Measurements from ENCODE around the gene SPTBN4.

Gene SPTBN4

DNA sequence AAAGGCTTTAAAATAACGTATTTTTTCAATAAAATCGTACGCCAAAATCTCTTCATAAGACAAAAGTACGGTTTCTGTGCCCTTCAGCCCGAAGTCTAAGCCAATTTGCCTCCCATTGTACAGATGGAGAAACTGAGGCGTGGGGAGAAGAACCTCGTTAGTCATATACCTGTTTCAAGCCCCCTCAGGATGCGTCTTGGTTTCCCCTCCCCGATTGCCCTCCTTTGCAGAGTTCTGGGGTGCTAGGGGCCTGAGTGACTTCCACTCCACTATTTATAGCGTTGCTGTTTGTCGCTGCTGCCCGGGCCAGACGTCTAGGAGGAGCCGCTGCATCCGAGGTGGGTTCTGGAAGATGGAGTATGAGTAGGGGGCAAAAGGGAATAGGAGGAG is 132.1 kb downstream of the SPTBN4 start (continued):
- TF ChIP-seq, protein P1, sequence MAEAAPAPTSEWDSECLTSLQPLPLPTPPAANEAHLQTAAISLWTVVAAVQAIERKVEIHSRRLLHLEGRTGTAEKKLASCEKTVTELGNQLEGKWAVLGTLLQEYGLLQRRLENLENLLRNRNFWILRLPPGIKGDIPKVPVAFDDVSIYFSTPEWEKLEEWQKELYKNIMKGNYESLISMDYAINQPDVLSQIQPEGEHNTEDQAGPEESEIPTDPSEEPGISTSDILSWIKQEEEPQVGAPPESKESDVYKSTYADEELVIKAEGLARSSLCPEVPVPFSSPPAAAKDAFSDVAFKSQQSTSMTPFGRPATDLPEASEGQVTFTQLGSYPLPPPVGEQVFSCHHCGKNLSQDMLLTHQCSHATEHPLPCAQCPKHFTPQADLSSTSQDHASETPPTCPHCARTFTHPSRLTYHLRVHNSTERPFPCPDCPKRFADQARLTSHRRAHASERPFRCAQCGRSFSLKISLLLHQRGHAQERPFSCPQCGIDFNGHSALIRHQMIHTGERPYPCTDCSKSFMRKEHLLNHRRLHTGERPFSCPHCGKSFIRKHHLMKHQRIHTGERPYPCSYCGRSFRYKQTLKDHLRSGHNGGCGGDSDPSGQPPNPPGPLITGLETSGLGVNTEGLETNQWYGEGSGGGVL (tag by site-specific recombination; IDR thresholded peaks at IDR 0.05) = no peak
- TF ChIP-seq ZNF169 (tag by site-specific recombination; IDR thresholded peaks at IDR 0.05) = peak; percentile 59; the same call in 1 of the 2 replicates
- TF ChIP-seq ZBTB21 (tag by site-specific recombination; IDR thresholded peaks at IDR 0.05) = no peak
- TF ChIP-seq ZNF768 (tag by site-specific recombination; IDR thresholded peaks at IDR 0.05) = 0 out of 2 replicates have a peak, but pooled peaks have one; percentile 58
- TF ChIP-seq YY2 (tag by site-specific recombination; IDR thresholded peaks at IDR 0.05) = no peak
- TF ChIP-seq, protein P2, sequence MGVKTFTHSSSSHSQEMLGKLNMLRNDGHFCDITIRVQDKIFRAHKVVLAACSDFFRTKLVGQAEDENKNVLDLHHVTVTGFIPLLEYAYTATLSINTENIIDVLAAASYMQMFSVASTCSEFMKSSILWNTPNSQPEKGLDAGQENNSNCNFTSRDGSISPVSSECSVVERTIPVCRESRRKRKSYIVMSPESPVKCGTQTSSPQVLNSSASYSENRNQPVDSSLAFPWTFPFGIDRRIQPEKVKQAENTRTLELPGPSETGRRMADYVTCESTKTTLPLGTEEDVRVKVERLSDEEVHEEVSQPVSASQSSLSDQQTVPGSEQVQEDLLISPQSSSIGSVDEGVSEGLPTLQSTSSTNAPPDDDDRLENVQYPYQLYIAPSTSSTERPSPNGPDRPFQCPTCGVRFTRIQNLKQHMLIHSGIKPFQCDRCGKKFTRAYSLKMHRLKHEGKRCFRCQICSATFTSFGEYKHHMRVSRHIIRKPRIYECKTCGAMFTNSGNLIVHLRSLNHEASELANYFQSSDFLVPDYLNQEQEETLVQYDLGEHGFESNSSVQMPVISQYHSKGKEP (tag by site-specific recombination; IDR thresholded peaks at IDR 0.05) = 0 out of 2 replicates have a peak, but pooled peaks have one; percentile 18
- no peak for TF ChIP-seq GLI2 (tag by site-specific recombination; IDR thresholded peaks at IDR 0.05; ENCODE audit: borderline replicate concordance, low read depth)
- no peak for TF ChIP-seq OVOL3 (tag by site-specific recombination; IDR thresholded peaks at IDR 0.05)
- no peak for TF ChIP-seq ZNF510 (tag by site-specific recombination; IDR thresholded peaks at IDR 0.05; ENCODE audit: insufficient replicate concordance)
- TF ChIP-seq ZNF677 (tag by site-specific recombination; IDR thresholded peaks at IDR 0.05) = 0 out of 2 replicates have a peak, but pooled peaks have one; percentile 3
- TF ChIP-seq, protein P3, sequence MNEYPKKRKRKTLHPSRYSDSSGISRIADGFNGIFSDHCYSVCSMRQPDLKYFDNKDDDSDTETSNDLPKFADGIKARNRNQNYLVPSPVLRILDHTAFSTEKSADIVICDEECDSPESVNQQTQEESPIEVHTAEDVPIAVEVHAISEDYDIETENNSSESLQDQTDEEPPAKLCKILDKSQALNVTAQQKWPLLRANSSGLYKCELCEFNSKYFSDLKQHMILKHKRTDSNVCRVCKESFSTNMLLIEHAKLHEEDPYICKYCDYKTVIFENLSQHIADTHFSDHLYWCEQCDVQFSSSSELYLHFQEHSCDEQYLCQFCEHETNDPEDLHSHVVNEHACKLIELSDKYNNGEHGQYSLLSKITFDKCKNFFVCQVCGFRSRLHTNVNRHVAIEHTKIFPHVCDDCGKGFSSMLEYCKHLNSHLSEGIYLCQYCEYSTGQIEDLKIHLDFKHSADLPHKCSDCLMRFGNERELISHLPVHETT (tag by site-specific recombination; IDR thresholded peaks at IDR 0.05) = no peak
- TF ChIP-seq, protein P4, sequence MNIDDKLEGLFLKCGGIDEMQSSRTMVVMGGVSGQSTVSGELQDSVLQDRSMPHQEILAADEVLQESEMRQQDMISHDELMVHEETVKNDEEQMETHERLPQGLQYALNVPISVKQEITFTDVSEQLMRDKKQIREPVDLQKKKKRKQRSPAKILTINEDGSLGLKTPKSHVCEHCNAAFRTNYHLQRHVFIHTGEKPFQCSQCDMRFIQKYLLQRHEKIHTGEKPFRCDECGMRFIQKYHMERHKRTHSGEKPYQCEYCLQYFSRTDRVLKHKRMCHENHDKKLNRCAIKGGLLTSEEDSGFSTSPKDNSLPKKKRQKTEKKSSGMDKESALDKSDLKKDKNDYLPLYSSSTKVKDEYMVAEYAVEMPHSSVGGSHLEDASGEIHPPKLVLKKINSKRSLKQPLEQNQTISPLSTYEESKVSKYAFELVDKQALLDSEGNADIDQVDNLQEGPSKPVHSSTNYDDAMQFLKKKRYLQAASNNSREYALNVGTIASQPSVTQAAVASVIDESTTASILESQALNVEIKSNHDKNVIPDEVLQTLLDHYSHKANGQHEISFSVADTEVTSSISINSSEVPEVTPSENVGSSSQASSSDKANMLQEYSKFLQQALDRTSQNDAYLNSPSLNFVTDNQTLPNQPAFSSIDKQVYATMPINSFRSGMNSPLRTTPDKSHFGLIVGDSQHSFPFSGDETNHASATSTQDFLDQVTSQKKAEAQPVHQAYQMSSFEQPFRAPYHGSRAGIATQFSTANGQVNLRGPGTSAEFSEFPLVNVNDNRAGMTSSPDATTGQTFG (tag by site-specific recombination; IDR thresholded peaks at IDR 0.05; ENCODE audit: borderline replicate concordance) = no peak
- no peak; the same call in 1 of the 2 replicates for TF ChIP-seq ZNF184 (tag by site-specific recombination; IDR thresholded peaks at IDR 0.05)
- TF ChIP-seq ZNF777 (tag by site-specific recombination; IDR thresholded peaks at IDR 0.05; ENCODE audit: borderline replicate concordance) = no peak
- no peak for TF ChIP-seq ZNF560 (tag by site-specific recombination; IDR thresholded peaks at IDR 0.05; ENCODE audit: borderline replicate concordance)
- TF ChIP-seq BCL11A (tag by site-specific recombination; IDR thresholded peaks at IDR 0.05; ENCODE audit: low read depth) = no peak
- TF ChIP-seq ZNF707 (tag by site-specific recombination; IDR thresholded peaks at IDR 0.05) = no peak
- TF ChIP-seq ZBTB10 (tag by site-specific recombination; IDR thresholded peaks at IDR 0.05) = no peak
- TF ChIP-seq HIC1 (tag by site-specific recombination; IDR thresholded peaks at IDR 0.05) = no peak
- no peak for TF ChIP-seq ZNF266 (tag by site-specific recombination; IDR thresholded peaks at IDR 0.05; ENCODE audit: low read depth)
- TF ChIP-seq ZNF664 (tag by site-specific recombination; IDR thresholded peaks at IDR 0.05) = no peak
- TF ChIP-seq ZNF341 (tag by site-specific recombination; IDR thresholded peaks at IDR 0.05; ENCODE audit: low read depth) = no peak
- TF ChIP-seq GLIS1 (tag by site-specific recombination; IDR thresholded peaks at IDR 0.05) = no peak
- no peak for TF ChIP-seq SP3 (tag by site-specific recombination; IDR thresholded peaks at IDR 0.05)
- TF ChIP-seq ZNF366 (tag by site-specific recombination; conservative IDR thresholded peaks at IDR 0.05) = no peak
- no peak for TF ChIP-seq ZNF571 (tag by site-specific recombination; IDR thresholded peaks at IDR 0.05)
- TF ChIP-seq ZNF600 (tag by site-specific recombination; IDR thresholded peaks at IDR 0.05) = no peak
- TF ChIP-seq ZNF146 (tag by site-specific recombination; IDR thresholded peaks at IDR 0.05) = no peak
- TF ChIP-seq ZNF211 (tag by site-specific recombination; IDR thresholded peaks at IDR 0.05; ENCODE audit: low read depth) = no peak
- TF ChIP-seq HOXC10 (CRISPR knock-in tag; IDR thresholded peaks at IDR 0.05) = no peak

Measured in HEK293 (cell line).